HepG2 (cell line): ENCODE data around the gene CDC6. TPM values are rescaled to one million over a fixed set of nuclear protein-coding genes. Genes with fewer than 3 reads are reported as not detected.
A peak's percentile ranks its signal among the peaks of the same experiment; 100 is the strongest.

Source experiments
- ELF4 ChIP-seq: sonication (generic); formaldehyde crosslinking; IDR thresholded peaks from 2 replicates; pipeline ENCODE4 v1.5.0; 2020; ENCODE audit warnings: missing genetic modification reagents, mild to moderate bottlenecking, moderate library complexity, borderline replicate concordance
- GTF3A ChIP-seq: sonication (generic); formaldehyde crosslinking; conservative IDR thresholded peaks from 2 replicates; pipeline ENCODE4 v1.4.0; 2020; ENCODE audit warnings: mild to moderate bottlenecking, missing genetic modification reagents
- HMG20B ChIP-seq: conservative IDR thresholded peaks from 2 replicates; pipeline ENCODE4 v1.6.1; 2016; ENCODE audit warnings: missing genetic modification reagents, missing compliant biosample characterization
- KLF6 ChIP-seq: IDR thresholded peaks from 2 replicates; pipeline ENCODE4 v1.8.0; 2016; ENCODE audit warnings: missing biosample characterization, missing genetic modification reagents
- MAF1 ChIP-seq: sonication (generic); formaldehyde crosslinking; IDR thresholded peaks from 2 replicates; pipeline ENCODE4 v1.5.0; 2020; ENCODE audit warnings: missing genetic modification reagents, borderline replicate concordance
- MYC ChIP-seq: sonication (generic); formaldehyde crosslinking; IDR thresholded peaks from 2 replicates; pipeline ENCODE4 v1.9.0; 2021; ENCODE audit warnings: missing genetic modification reagents, borderline replicate concordance
- NR1H2 ChIP-seq: sonication (generic); formaldehyde crosslinking; IDR thresholded peaks from 2 replicates; pipeline ENCODE4 v1.8.1; 2022; ENCODE audit warnings: low read depth, missing genetic modification reagents, borderline replicate concordance
- RAD21 ChIP-seq: fragments of 450-650 bp; formaldehyde crosslinking; IDR thresholded peaks from 2 replicates; pipeline ENCODE4 v1.5.0; 2020; ENCODE audit warnings: mild to moderate bottlenecking
- RARA ChIP-seq: IDR thresholded peaks from 2 replicates; pipeline ENCODE4 v1.6.1; 2016; ENCODE audit warnings: missing genetic modification reagents, missing compliant biosample characterization
- RFXAP ChIP-seq: sonication (generic); formaldehyde crosslinking; IDR thresholded peaks from 2 replicates; pipeline ENCODE4 v1.4.0; 2020; ENCODE audit warnings: missing genetic modification reagents, borderline replicate concordance
- SP1 ChIP-seq, 2 experiments: fragments of 450-650 bp in 1 of 2; sonication (generic) in 1 of 2; formaldehyde crosslinking in 1 of 2; IDR thresholded peaks; 2 replicates each; pipeline versions ENCODE4 v1.4.0 to v1.6.1; 2016 to 2020; ENCODE audit warnings: missing genetic modification reagents in 1 of 2
- SP5 ChIP-seq: IDR thresholded peaks from 2 replicates; pipeline ENCODE4 v1.6.1; 2016; ENCODE audit warnings: low read depth, borderline replicate concordance
- TARDBP ChIP-seq: sonication (generic); formaldehyde crosslinking; IDR thresholded peaks from 2 replicates; pipeline ENCODE4 v1.8.0; 2022; ENCODE audit warnings: mild to moderate bottlenecking, missing genetic modification reagents
- TBX2 ChIP-seq: sonication (generic); formaldehyde crosslinking; IDR thresholded peaks from 2 replicates; pipeline ENCODE4 v1.5.0; 2020; ENCODE audit warnings: missing genetic modification reagents, mild to moderate bottlenecking, borderline replicate concordance
- ZBTB7A ChIP-seq: sonication (generic); formaldehyde crosslinking; IDR thresholded peaks from 2 replicates; pipeline ENCODE4 v1.8.0; 2022; ENCODE audit warnings: mild to moderate bottlenecking, missing genetic modification reagents
- ZNF468 ChIP-seq: sonication (generic); formaldehyde crosslinking; IDR thresholded peaks from 2 replicates; pipeline ENCODE4 v1.8.0; 2022; ENCODE audit warnings: mild to moderate bottlenecking, moderate library complexity, missing genetic modification reagents
- ZNF510 ChIP-seq: sonication (generic); formaldehyde crosslinking; IDR thresholded peaks from 2 replicates; pipeline ENCODE4 v1.4.0; 2020; ENCODE audit warnings: low read depth, mild to moderate bottlenecking, missing genetic modification reagents
- ZNF788 ChIP-seq: sonication (generic); formaldehyde crosslinking; IDR thresholded peaks from 2 replicates; pipeline ENCODE4 v1.5.0; 2020; ENCODE audit warnings: mild to moderate bottlenecking, missing genetic modification reagents, borderline replicate concordance
- ZSCAN25 ChIP-seq: sonication (generic); formaldehyde crosslinking; IDR thresholded peaks from 2 replicates; pipeline ENCODE4 v1.8.0; 2022; ENCODE audit warnings: mild to moderate bottlenecking, missing genetic modification reagents
- polyA plus RNA-seq, 8 experiments: library from polyadenylated mRNA; depleted of rRNA in 3 of 8; stranded (reverse) in 7 of 8; unstranded in 1 of 8; fragments of >200 nt; fragmentation: Illumina TruSeq in 4 of 8; extraction: Trizol in 4 of 8; gene quantifications; 2 replicates each; pipeline versions ENCODE4 v1.2.1 to v1.2.3, GENCODE V29; 2011 to 2016; ENCODE audit warnings: low read depth in 4 of 8, missing spikeins in 1 of 8, mixed read lengths in 1 of 8; ENCODE audit not compliant: insufficient read depth in 1 of 8
- total RNA-seq, 5 experiments: library from RNA; depleted of rRNA; stranded (reverse); fragments of >200 nt; fragmentation: Illumina TruSeq; extraction: Trizol; gene quantifications; 2 replicates each; pipeline ENCODE4 v1.2.3, GENCODE V29; 2016; ENCODE audit warnings: low read depth in 1 of 5
- TF ChIP-seq, protein P1 (sequence below): sonication (generic); formaldehyde crosslinking; IDR thresholded peaks from 2 replicates; pipeline ENCODE4 v1.4.0; 2020; ENCODE audit warnings: missing genetic modification reagents
- TF ChIP-seq, protein P2 (sequence below): sonication (generic); formaldehyde crosslinking; IDR thresholded peaks from 2 replicates; pipeline ENCODE4 v1.8.0; 2022; ENCODE audit warnings: mild to moderate bottlenecking, missing genetic modification reagents, moderate library complexity
- TF ChIP-seq, protein P3 (sequence below): sonication (generic); formaldehyde crosslinking; IDR thresholded peaks from 2 replicates; pipeline ENCODE4; 2020; ENCODE audit warnings: missing genetic modification reagents, mild to moderate bottlenecking, borderline replicate concordance

Gene CDC6
- total and polyA plus RNA-seq, 2 of the 13 experiments (the other 11 are each of a cell fraction or from before 2014, with no cell fraction given): 17.4 to 114 TPM

DNA sequence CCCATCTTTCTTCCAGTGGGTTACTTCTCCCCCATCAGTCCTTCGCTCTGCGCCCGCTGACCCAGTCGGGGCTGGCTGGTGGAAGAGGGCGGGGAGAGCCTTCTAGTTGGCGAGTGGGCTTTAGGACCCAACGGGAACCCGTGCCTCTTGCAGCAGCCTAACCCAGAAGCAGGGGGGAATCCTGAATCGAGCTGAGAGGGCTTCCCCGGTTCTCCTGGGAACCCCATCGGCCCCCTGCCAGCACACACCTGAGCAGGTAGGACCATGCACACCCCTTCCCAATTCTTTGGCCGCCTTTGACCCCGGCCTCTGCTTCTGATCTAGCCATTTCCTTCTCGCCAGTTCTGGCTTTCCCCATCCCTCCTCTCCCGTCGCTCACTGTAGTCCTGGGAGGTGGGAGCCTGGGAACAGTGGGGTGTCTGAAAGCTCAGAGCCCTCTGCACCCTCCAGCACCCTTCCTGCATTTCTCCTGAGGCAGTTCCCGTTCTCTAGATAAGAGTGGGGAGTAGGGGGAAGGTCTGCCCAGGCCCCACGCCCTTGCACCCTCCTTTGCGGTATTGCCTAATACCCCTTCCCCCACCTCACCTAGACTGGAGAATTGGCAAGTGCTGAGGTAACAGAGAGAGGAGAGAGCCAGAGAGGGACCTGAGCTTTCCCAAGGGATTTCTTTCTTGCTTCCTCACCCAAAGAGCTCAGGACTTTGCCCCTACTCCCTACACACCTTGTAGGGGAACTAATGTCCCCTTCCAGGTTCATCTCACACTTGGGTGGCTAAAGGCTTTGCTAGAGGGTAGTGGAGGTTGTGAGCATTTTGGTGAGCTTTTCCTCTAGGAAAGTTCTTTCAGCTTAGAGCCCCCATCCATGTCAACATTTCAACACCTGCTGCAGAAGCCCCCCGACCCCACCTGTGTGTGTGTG lies 21.6 kb downstream of the CDC6 start, which contains the start of gene RARA (continued):
- TF ChIP-seq, protein P1, sequence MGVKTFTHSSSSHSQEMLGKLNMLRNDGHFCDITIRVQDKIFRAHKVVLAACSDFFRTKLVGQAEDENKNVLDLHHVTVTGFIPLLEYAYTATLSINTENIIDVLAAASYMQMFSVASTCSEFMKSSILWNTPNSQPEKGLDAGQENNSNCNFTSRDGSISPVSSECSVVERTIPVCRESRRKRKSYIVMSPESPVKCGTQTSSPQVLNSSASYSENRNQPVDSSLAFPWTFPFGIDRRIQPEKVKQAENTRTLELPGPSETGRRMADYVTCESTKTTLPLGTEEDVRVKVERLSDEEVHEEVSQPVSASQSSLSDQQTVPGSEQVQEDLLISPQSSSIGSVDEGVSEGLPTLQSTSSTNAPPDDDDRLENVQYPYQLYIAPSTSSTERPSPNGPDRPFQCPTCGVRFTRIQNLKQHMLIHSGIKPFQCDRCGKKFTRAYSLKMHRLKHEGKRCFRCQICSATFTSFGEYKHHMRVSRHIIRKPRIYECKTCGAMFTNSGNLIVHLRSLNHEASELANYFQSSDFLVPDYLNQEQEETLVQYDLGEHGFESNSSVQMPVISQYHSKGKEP (CRISPR knock-in tag): no peak
- TF ChIP-seq ZNF510 (CRISPR knock-in tag) (peak; percentile 68; the same call in 1 of the 2 replicates), TARDBP (peak; percentile 62; the same call in 1 of the 2 replicates), ZBTB7A (CRISPR knock-in tag) (peak; percentile 76; the same call in 1 of the 2 replicates), TBX2 (CRISPR knock-in tag) (peak; percentile 52; the same call in 1 of the 2 replicates), ZSCAN25 (CRISPR knock-in tag) (peak; percentile 97), HMG20B (CRISPR knock-in tag) (no peak), KLF6 (CRISPR knock-in tag) (0 out of 2 replicates have a peak, but pooled peaks have one; percentile 29), RARA (no peak), NR1H2 (CRISPR knock-in tag) (0 out of 2 replicates have a peak, but pooled peaks have one; percentile 37), SP5 (CRISPR knock-in tag) (peak; percentile 40; the same call in 1 of the 2 replicates), MAF1 (CRISPR knock-in tag) (0 out of 2 replicates have a peak, but pooled peaks have one; percentile 41), RFXAP (CRISPR knock-in tag) (peak; percentile 48; the same call in 1 of the 2 replicates), ZNF788 (CRISPR knock-in tag) (peak; percentile 88; the same call in 1 of the 2 replicates), SP1 (IDR thresholded peaks at IDR 0.05) (no peak), SP1 (CRISPR knock-in tag; IDR thresholded peaks at IDR 0.05) (peak; percentile 48; the same call in 1 of the 2 replicates), MYC (peak; percentile 17; the same call in 1 of the 2 replicates), ZNF468 (CRISPR knock-in tag) (no peak), GTF3A (CRISPR knock-in tag) (0 out of 2 replicates have a peak, but pooled peaks have one; percentile 30), RAD21 (peak; percentile 35), ELF4 (no peak)
- TF ChIP-seq, protein P2, sequence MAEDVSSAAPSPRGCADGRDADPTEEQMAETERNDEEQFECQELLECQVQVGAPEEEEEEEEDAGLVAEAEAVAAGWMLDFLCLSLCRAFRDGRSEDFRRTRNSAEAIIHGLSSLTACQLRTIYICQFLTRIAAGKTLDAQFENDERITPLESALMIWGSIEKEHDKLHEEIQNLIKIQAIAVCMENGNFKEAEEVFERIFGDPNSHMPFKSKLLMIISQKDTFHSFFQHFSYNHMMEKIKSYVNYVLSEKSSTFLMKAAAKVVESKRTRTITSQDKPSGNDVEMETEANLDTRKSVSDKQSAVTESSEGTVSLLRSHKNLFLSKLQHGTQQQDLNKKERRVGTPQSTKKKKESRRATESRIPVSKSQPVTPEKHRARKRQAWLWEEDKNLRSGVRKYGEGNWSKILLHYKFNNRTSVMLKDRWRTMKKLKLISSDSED (CRISPR knock-in tag): 0 out of 2 replicates have a peak, but pooled peaks have one; percentile 51
- TF ChIP-seq, protein P3, sequence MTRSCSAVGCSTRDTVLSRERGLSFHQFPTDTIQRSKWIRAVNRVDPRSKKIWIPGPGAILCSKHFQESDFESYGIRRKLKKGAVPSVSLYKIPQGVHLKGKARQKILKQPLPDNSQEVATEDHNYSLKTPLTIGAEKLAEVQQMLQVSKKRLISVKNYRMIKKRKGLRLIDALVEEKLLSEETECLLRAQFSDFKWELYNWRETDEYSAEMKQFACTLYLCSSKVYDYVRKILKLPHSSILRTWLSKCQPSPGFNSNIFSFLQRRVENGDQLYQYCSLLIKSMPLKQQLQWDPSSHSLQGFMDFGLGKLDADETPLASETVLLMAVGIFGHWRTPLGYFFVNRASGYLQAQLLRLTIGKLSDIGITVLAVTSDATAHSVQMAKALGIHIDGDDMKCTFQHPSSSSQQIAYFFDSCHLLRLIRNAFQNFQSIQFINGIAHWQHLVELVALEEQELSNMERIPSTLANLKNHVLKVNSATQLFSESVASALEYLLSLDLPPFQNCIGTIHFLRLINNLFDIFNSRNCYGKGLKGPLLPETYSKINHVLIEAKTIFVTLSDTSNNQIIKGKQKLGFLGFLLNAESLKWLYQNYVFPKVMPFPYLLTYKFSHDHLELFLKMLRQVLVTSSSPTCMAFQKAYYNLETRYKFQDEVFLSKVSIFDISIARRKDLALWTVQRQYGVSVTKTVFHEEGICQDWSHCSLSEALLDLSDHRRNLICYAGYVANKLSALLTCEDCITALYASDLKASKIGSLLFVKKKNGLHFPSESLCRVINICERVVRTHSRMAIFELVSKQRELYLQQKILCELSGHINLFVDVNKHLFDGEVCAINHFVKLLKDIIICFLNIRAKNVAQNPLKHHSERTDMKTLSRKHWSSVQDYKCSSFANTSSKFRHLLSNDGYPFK (CRISPR knock-in tag): peak; percentile 37; the same call in 1 of the 2 replicates
